Osteoblast (primary cell): ENCODE data around the gene STH. TPM values are rescaled to one million over a fixed set of nuclear protein-coding genes. Genes with fewer than 3 reads are reported as not detected.

Experiments
- DNase-seq: peaks from one replicate; pipeline ENCODE4 v3.0.0; 2011; ENCODE audit warnings: low spot score, mixed read lengths; ENCODE audit not compliant: insufficient read length; ENCODE audit errors: missing footprints
- H2AFZ ChIP-seq: 2 replicates; pipeline ENCODE4 v1.6.0; 2011; ENCODE audit warnings: mild to moderate bottlenecking, low read length
- H3K27ac ChIP-seq: 2 replicates; pipeline ENCODE4 v1.5.1; 2011; ENCODE audit warnings: mild to moderate bottlenecking, low read depth, low read length, moderate library complexity
- H3K27me3 ChIP-seq: 2 replicates; pipeline ENCODE4 v1.6.0; 2012; ENCODE audit warnings: mild to moderate bottlenecking, control low read depth, inconsistent platforms, low read length, moderate library complexity; ENCODE audit not compliant: insufficient read depth
- H3K36me3 ChIP-seq: 2 replicates; pipeline ENCODE4 v1.5.1; 2011; ENCODE audit warnings: mild to moderate bottlenecking, low read length, control low read depth, moderate library complexity; ENCODE audit not compliant: insufficient read depth
- H3K4me1 ChIP-seq: 2 replicates; pipeline ENCODE4 v1.5.1; 2011; ENCODE audit warnings: mild to moderate bottlenecking, low read length, control low read depth, moderate library complexity; ENCODE audit not compliant: insufficient read depth
- H3K4me2 ChIP-seq: 2 replicates; pipeline ENCODE4 v1.6.0; 2011; ENCODE audit warnings: mild to moderate bottlenecking, low read length; ENCODE audit not compliant: insufficient read depth
- H3K4me3 ChIP-seq: fragments of 200-600 bp; sonication (generic); 3 replicates; pipeline ENCODE4 v1.5.1; 2012; ENCODE audit warnings: mild to moderate bottlenecking, low read length, inconsistent platforms; ENCODE audit not compliant: insufficient read depth
- H3K79me2 ChIP-seq: 2 replicates; pipeline ENCODE4 v1.6.0; 2012; ENCODE audit warnings: mild to moderate bottlenecking, low read length, control low read depth, inconsistent platforms; ENCODE audit not compliant: insufficient read depth
- H3K9me3 ChIP-seq: 2 replicates; pipeline ENCODE4 v1.5.1; 2011; ENCODE audit warnings: low read depth, low read length, control low read depth
- H4K20me1 ChIP-seq: 2 replicates; pipeline ENCODE4 v1.6.0; 2012; ENCODE audit warnings: mild to moderate bottlenecking, low read length, control low read depth; ENCODE audit not compliant: insufficient read depth
- CTCF ChIP-seq: IDR thresholded peaks from 2 replicates; pipeline ENCODE4 v1.5.1; 2011; ENCODE audit warnings: mild to moderate bottlenecking, low read depth, low read length, moderate library complexity; ENCODE audit errors: extremely low read depth
- total RNA-seq: library from RNA; depleted of rRNA; stranded (reverse); fragments of >200 nt; gene quantifications from 2 replicates; pipeline ENCODE4 v1.2.3, GENCODE V29; 2012

Gene STH
- total RNA-seq, 1 donor, result not detected

GRCh38 chr17:46037722-46038255, 38.7 kb downstream of the STH start:
- Histone ChIP-seq H3K9me3 (no peaks in the 10 kb centered on the region), H3K4me1 (no peaks in the 10 kb centered on the region), H3K4me3 (no peak overlapping the region), H3K4me2 (no peak overlapping the region), H3K27ac (no peak overlapping the region), H3K36me3 (peaks cover 93% of the 10 kb centered on the region), H3K79me2 (peaks cover 12% of the 10 kb centered on the region), H3K27me3 (no peaks in the 10 kb centered on the region), H4K20me1 (no peaks in the 10 kb centered on the region), H2AFZ (no peak overlapping the region)
- TF ChIP-seq CTCF, result no peak
- DNase-seq, result no peak

GRCh38 chr17:46038414-46038813, 39.4 kb downstream of the STH start:
- Histone ChIP-seq H2AFZ (no peak overlapping the region), H3K4me3 (no peak overlapping the region), H3K9me3 (no peaks in the 10 kb centered on the region), H3K4me2 (no peak overlapping the region), H3K27ac (no peak overlapping the region), H3K79me2 (peaks cover 17% of the 10 kb centered on the region), H3K36me3 (peaks cover 93% of the 10 kb centered on the region), H3K27me3 (no peaks in the 10 kb centered on the region), H4K20me1 (no peaks in the 10 kb centered on the region), H3K4me1 (no peaks in the 10 kb centered on the region)
- TF ChIP-seq CTCF, result no peak
- DNase-seq, result no peak

GRCh38 chr17:46038937-46039336, 39.9 kb downstream of the STH start:
- Histone ChIP-seq H2AFZ (no peak overlapping the region), H3K4me3 (no peak overlapping the region), H3K27ac (no peak overlapping the region), H3K4me1 (peaks cover under 1% of the 10 kb centered on the region), H4K20me1 (no peaks in the 10 kb centered on the region), H3K9me3 (no peaks in the 10 kb centered on the region), H3K4me2 (no peak overlapping the region), H3K36me3 (peaks cover 93% of the 10 kb centered on the region), H3K27me3 (no peaks in the 10 kb centered on the region), H3K79me2 (peaks cover 18% of the 10 kb centered on the region)
- no peak for TF ChIP-seq CTCF
- no peak for DNase-seq

- Histone ChIP-seq H3K36me3 (peaks cover 88% of the 10 kb centered on the region), H3K4me1 (peaks cover 3% of the 10 kb centered on the region), H3K27ac (no peak overlapping the region)
These were observed 40.6 kb downstream of the STH start for GRCh38 chr17:46039592-46040186.

More at GRCh38 chr17:46039592-46040186, 40.6 kb downstream of the STH start:
- DNase-seq, result no peak
- Histone ChIP-seq H3K4me3 (no peak overlapping the region), H2AFZ (no peak overlapping the region), H3K4me2 (no peak overlapping the region), H3K27me3 (no peaks in the 10 kb centered on the region), H3K9me3 (no peaks in the 10 kb centered on the region), H4K20me1 (peaks cover 3% of the 10 kb centered on the region), H3K79me2 (peaks cover 21% of the 10 kb centered on the region)
- TF ChIP-seq CTCF, result no peak
